OCI-LY1 (cell line): ENCODE results near the gene RAPGEF5.

Source experiments
- H2AFZ ChIP-seq: fragments of 200-600 bp; sonication (generic), shearing (Covaris generic); 2 replicates; pipeline ENCODE4 v1.6.0; 2014; ENCODE audit warnings: antibody characterized with exemption, mild to moderate bottlenecking, low read length
- H3F3A ChIP-seq: fragments of 200-600 bp; sonication (generic), shearing (Covaris generic); 2 replicates; pipeline ENCODE4 v1.6.0; 2014; ENCODE audit warnings: mild to moderate bottlenecking, antibody characterized with exemption, low read length, moderate library complexity; ENCODE audit not compliant: insufficient read depth
- H3K27ac ChIP-seq: fragments of 200-600 bp; sonication (generic); 2 replicates; pipeline ENCODE4 v1.5.1; 2014; ENCODE audit warnings: low read length, mixed run types, mild to moderate bottlenecking, low read depth; ENCODE audit not compliant: poor library complexity, severe bottlenecking
- H3K27me3 ChIP-seq: fragments of 200-600 bp; sonication (generic); 2 replicates; pipeline ENCODE4 v1.6.0; 2014; ENCODE audit warnings: antibody characterized with exemption, mild to moderate bottlenecking, low read length, moderate library complexity; ENCODE audit not compliant: insufficient read depth
- H3K36me3 ChIP-seq: fragments of 200-600 bp; sonication (generic); 2 replicates; pipeline ENCODE4 v1.6.1; 2014; ENCODE audit warnings: mild to moderate bottlenecking, antibody characterized with exemption, low read length, moderate library complexity, mixed read lengths; ENCODE audit not compliant: insufficient read depth
- H3K4me1 ChIP-seq: fragments of 200-600 bp; sonication (generic); 2 replicates; pipeline ENCODE4 v1.5.1; 2014; ENCODE audit warnings: mild to moderate bottlenecking, low read length, moderate library complexity; ENCODE audit not compliant: insufficient read depth, severe bottlenecking
- H3K4me2 ChIP-seq: fragments of 200-600 bp; sonication (generic), shearing (Covaris generic); 2 replicates; pipeline ENCODE4 v1.6.1; 2014; ENCODE audit warnings: low read length
- H3K4me3 ChIP-seq: fragments of 200-600 bp; sonication (generic); 2 replicates; pipeline ENCODE4 v1.5.1; 2014; ENCODE audit warnings: low read length, low read depth, mild to moderate bottlenecking, mixed read lengths; ENCODE audit not compliant: poor library complexity, severe bottlenecking
- H3K79me2 ChIP-seq: fragments of 200-600 bp; shearing (Covaris generic); 2 replicates; pipeline ENCODE4 v1.6.1; 2016; ENCODE audit warnings: mixed run types, low read length, mixed read lengths; ENCODE audit not compliant: insufficient read depth
- H3K9ac ChIP-seq: fragments of 200-600 bp; sonication (generic), shearing (Covaris generic); 2 replicates; pipeline ENCODE4 v1.6.1; 2014; ENCODE audit warnings: mild to moderate bottlenecking, low read length, mixed read lengths
- H3K9me2 ChIP-seq: fragments of 200-600 bp; sonication (generic), shearing (Covaris generic); 2 replicates; pipeline ENCODE4 v1.6.1; 2014; ENCODE audit warnings: low read depth, mild to moderate bottlenecking, low read length, mixed read lengths
- H3K9me3 ChIP-seq: fragments of 200-600 bp; shearing (Covaris generic); 2 replicates; pipeline ENCODE4 v1.6.1; 2014; ENCODE audit warnings: low read length, mixed read lengths
- H4K20me1 ChIP-seq: fragments of 200-600 bp; sonication (generic), shearing (Covaris generic); 2 replicates; pipeline ENCODE4 v1.6.0; 2016; ENCODE audit warnings: mild to moderate bottlenecking, low read length; ENCODE audit not compliant: insufficient read depth
- CTCF ChIP-seq: fragments of 200-600 bp; sonication (generic), shearing (Covaris generic); IDR thresholded peaks from 2 replicates; pipeline ENCODE4 v1.5.1; 2017; ENCODE audit warnings: mild to moderate bottlenecking, antibody characterized with exemption, low read length, moderate library complexity, mixed read lengths
- EZH2 ChIP-seq: fragments of 200-600 bp; sonication (generic), shearing (Covaris generic); IDR thresholded peaks from 2 replicates; pipeline ENCODE4 v1.8.0; 2017; ENCODE audit warnings: borderline replicate concordance, mixed run types, mild to moderate bottlenecking, antibody characterized with exemption, low read length, moderate library complexity, mixed read lengths

RAPGEF5 gene

GRCh38 chr7:22154143-22154529 lies 202.8 kb downstream of the RAPGEF5 start:
- TF ChIP-seq CTCF: no peak
- no peak for TF ChIP-seq EZH2
- Histone ChIP-seq H3K36me3 (peaks cover 53% of the 10 kb centered on the region), H3K79me2 (no peaks in the 10 kb centered on the region), H3K4me1 (peaks cover 13% of the 10 kb centered on the region), H3F3A (no peaks in the 10 kb centered on the region), H4K20me1 (no peaks in the 10 kb centered on the region), H3K27me3 (no peaks in the 10 kb centered on the region), H3K4me3 (no peak overlapping the region), H3K9me2 (no peaks in the 10 kb centered on the region), H2AFZ (no peak overlapping the region), H3K27ac (no peak overlapping the region), H3K9me3 (no peaks in the 10 kb centered on the region), H3K4me2 (no peak overlapping the region), H3K9ac (no peak overlapping the region)

GRCh38 chr7:22153432-22154142 lies 203.4 kb downstream of the RAPGEF5 start:
- H3K9me2 ChIP-seq: no peaks in the 10 kb centered on the region
- no peaks in the 10 kb centered on the region for H3K9me3 ChIP-seq
- H3K27me3 ChIP-seq: no peaks in the 10 kb centered on the region
- H3K9ac ChIP-seq: no peak overlapping the region
- peaks cover 13% of the 10 kb centered on the region for H3K4me1 ChIP-seq
- TF ChIP-seq EZH2: no peak
- no peak for TF ChIP-seq CTCF
- no peak overlapping the region for H3K27ac ChIP-seq
- H2AFZ ChIP-seq: no peak overlapping the region
- no peaks in the 10 kb centered on the region for H3F3A ChIP-seq
- H3K4me2 ChIP-seq: no peak overlapping the region
- no peaks in the 10 kb centered on the region for H4K20me1 ChIP-seq
- H3K4me3 ChIP-seq: no peak overlapping the region
- no peaks in the 10 kb centered on the region for H3K79me2 ChIP-seq
- H3K36me3 ChIP-seq: peaks cover 58% of the 10 kb centered on the region

DNA sequence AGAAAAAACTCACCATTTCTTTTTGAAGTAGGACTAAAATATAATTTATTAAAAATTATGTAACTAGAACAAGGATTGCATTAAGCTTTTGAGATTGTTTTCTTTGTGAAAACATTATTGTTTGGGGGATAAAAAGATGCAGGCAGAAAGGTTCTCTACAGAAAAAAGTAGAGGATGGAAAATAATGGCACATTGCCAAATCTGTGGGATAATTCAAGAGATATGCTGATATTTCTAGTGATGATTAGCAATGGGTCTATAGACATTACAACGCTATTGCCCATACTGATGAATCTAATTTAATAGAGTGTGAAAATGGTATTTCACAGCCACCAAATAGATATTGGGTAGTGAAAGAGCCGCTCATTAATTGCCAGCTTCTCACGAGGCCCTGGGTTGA lies 204.3 kb downstream of the RAPGEF5 start:
- TF ChIP-seq CTCF (no peak), EZH2 (no peak)
- Histone ChIP-seq H3F3A (no peaks in the 10 kb centered on the region), H3K4me2 (no peak overlapping the region), H3K9ac (no peak overlapping the region), H4K20me1 (no peaks in the 10 kb centered on the region), H3K27me3 (no peaks in the 10 kb centered on the region), H3K79me2 (no peaks in the 10 kb centered on the region), H3K9me2 (no peaks in the 10 kb centered on the region), H3K36me3 (peaks cover 60% of the 10 kb centered on the region), H2AFZ (no peak overlapping the region), H3K4me1 (peaks cover 16% of the 10 kb centered on the region), H3K4me3 (no peak overlapping the region), H3K27ac (no peak overlapping the region), H3K9me3 (no peaks in the 10 kb centered on the region)
